ENCODE measurements around the gene E2F2. TPM values are rescaled to one million over a fixed set of nuclear protein-coding genes. Genes with fewer than 3 reads are reported as not detected.

Gene E2F2
- polyA plus RNA-seq, 1 donor (not counting 4 experiments of a cell fraction or from before 2014, with no cell fraction given) = 0.05 TPM

GRCh38 chr1:23470282-23471070 is 60.6 kb downstream of the E2F2 start:
- no peak for DNase-seq (ENCODE audit: low read depth, low spot score)
- dilution Hi-C loops (cut with MboI; ENCODE audit: extremely low pct_ligation_motif_present, low sequenced_read_pairs) = no loop called here
- Histone ChIP-seq H3K4me1 (ENCODE audit: control insufficient read depth, extremely low read depth, insufficient read depth, low read length) (peaks cover 44% of the 10 kb centered on the region), H3K9ac (ENCODE audit: control insufficient read depth, extremely low read depth, insufficient read depth, low read length) (no peak overlapping the region), H3K79me2 (ENCODE audit: control insufficient read depth, insufficient read depth, low read length) (no peaks in the 10 kb centered on the region), H3K4me2 (ENCODE audit: control insufficient read depth, extremely low read depth, insufficient read depth, low read depth, low read length) (no peak overlapping the region), H3K9me1 (ENCODE audit: control insufficient read depth, extremely low read depth, insufficient read depth, low read length) (no peaks in the 10 kb centered on the region), H3K4me3 (ENCODE audit: control insufficient read depth in 2 of 3, extremely low read depth in 1 of 3, insufficient read depth in 2 of 3, low read depth in 1 of 3, low read length in 3 of 3) (no peak overlapping the region), H3K36me3 (ENCODE audit: control insufficient read depth in 2 of 2, extremely low read depth in 1 of 2, insufficient read depth in 2 of 2, low read length in 2 of 2) (no peaks in the 10 kb centered on the region), H3K9me3 (ENCODE audit: control insufficient read depth, low read depth, low read length) (no peaks in the 10 kb centered on the region), H3K27ac (ENCODE audit: control insufficient read depth, insufficient read depth, low read length) (no peak overlapping the region), H4K20me1 (ENCODE audit: control insufficient read depth, extremely low read depth, insufficient read depth, low read length) (no peaks in the 10 kb centered on the region), H2AFZ (ENCODE audit: control insufficient read depth, low read length) (no peak overlapping the region), H3K27me3 (ENCODE audit: control insufficient read depth, extremely low read depth, insufficient read depth, low read length) (no peaks in the 10 kb centered on the region)
- FAIRE-seq = no peak
- TF ChIP-seq EZH2 (IDR thresholded peaks at IDR 0.05; ENCODE audit: low read length) (no peak), CTCF (optimal IDR thresholded peaks at IDR 0.05 in 1 of 3, IDR thresholded peaks at IDR 0.05 in 1 of 3, conservative IDR thresholded peaks at IDR 0.05 in 1 of 3; ENCODE audit: extremely low read depth in 1 of 3, insufficient read depth in 2 of 3, low read length in 3 of 3) (no peak)

GRCh38 chr1:23469372-23469982 is 61.6 kb downstream of the E2F2 start:
- Histone ChIP-seq H3K9me3 (ENCODE audit: control insufficient read depth, low read depth, low read length) (no peaks in the 10 kb centered on the region), H3K9me1 (ENCODE audit: control insufficient read depth, extremely low read depth, insufficient read depth, low read length) (no peaks in the 10 kb centered on the region), H3K9ac (ENCODE audit: control insufficient read depth, extremely low read depth, insufficient read depth, low read length) (no peak overlapping the region), H3K27me3 (ENCODE audit: control insufficient read depth, extremely low read depth, insufficient read depth, low read length) (no peaks in the 10 kb centered on the region), H3K79me2 (ENCODE audit: control insufficient read depth, insufficient read depth, low read length) (no peaks in the 10 kb centered on the region), H3K4me3 (ENCODE audit: control insufficient read depth in 2 of 3, extremely low read depth in 1 of 3, insufficient read depth in 2 of 3, low read depth in 1 of 3, low read length in 3 of 3) (no peak overlapping the region), H3K4me1 (ENCODE audit: control insufficient read depth, extremely low read depth, insufficient read depth, low read length) (peaks cover 35% of the 10 kb centered on the region), H3K27ac (ENCODE audit: control insufficient read depth, insufficient read depth, low read length) (no peak overlapping the region), H4K20me1 (ENCODE audit: control insufficient read depth, extremely low read depth, insufficient read depth, low read length) (no peaks in the 10 kb centered on the region), H3K36me3 (ENCODE audit: control insufficient read depth in 2 of 2, extremely low read depth in 1 of 2, insufficient read depth in 2 of 2, low read length in 2 of 2) (no peaks in the 10 kb centered on the region), H3K4me2 (ENCODE audit: control insufficient read depth, extremely low read depth, insufficient read depth, low read depth, low read length) (no peak overlapping the region), H2AFZ (ENCODE audit: control insufficient read depth, low read length) (no peak overlapping the region)
- FAIRE-seq = no peak
- TF ChIP-seq CTCF (optimal IDR thresholded peaks at IDR 0.05 in 1 of 3, IDR thresholded peaks at IDR 0.05 in 1 of 3, conservative IDR thresholded peaks at IDR 0.05 in 1 of 3; ENCODE audit: extremely low read depth in 1 of 3, insufficient read depth in 2 of 3, low read length in 3 of 3) (no peak), EZH2 (IDR thresholded peaks at IDR 0.05; ENCODE audit: low read length) (no peak)
- dilution Hi-C loops (cut with MboI; ENCODE audit: extremely low pct_ligation_motif_present, low sequenced_read_pairs) = no loop called here
- DNase-seq (ENCODE audit: low read depth, low spot score) = no peak

Measured in keratinocyte (primary cell).